GM18505 (cell line): ENCODE results near the gene HNRNPDL.
A peak's percentile ranks its signal among the peaks of the same experiment; 100 is the strongest.

ENCODE experiments used
- ATAC-seq: cut with Tn5 transposase; IDR thresholded peaks from one replicate; pipeline ENCODE4 v1.9.1; 2021; ENCODE audit not compliant: unreplicated experiment
- POLR2A ChIP-seq: IDR thresholded peaks from 4 replicates; pipeline ENCODE4 v1.6.1; 2011; ENCODE audit warnings: borderline replicate concordance; ENCODE audit not compliant: insufficient read depth, insufficient read length; ENCODE audit errors: extremely low read depth

Gene HNRNPDL

DNA sequence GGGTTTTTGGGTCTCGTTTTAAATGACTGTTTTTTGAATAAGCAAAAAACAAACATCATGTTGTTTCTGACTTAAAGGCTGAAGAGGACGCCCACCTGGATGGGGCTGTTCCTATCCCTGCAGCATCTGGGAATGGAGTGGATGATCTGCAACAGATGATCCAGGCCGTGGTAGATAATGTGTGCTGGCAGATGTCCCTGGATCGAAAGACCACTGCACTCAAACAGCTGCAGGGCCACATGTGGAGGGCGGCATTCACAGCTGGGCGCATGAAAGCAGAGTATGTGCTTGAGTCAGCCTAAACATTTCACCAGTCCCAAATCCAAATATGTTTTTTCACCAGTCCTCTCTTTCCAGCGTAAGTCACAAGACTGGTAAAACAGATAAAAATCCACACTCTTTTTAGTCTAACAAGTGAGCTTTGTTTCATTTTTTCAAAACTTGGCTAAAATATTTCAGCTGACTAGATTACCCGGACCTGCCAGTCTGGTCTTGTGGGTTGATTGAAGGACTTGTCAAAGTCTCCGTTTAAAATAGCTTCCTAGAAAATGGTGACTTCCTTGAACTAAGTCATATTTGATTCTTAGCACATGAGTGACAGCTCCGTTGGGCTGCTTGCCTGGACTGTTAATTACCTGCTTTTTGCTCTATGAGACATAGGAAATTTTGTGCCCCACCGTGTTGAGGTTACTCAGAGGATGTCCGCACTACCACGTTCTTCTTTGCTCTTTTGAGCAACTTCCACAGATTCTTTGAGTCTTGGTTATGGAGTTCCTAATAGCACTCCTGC lies 20.9 kb upstream of the HNRNPDL start:
- ATAC-seq, result no peak
- TF ChIP-seq POLR2A, result no peak

DNA sequence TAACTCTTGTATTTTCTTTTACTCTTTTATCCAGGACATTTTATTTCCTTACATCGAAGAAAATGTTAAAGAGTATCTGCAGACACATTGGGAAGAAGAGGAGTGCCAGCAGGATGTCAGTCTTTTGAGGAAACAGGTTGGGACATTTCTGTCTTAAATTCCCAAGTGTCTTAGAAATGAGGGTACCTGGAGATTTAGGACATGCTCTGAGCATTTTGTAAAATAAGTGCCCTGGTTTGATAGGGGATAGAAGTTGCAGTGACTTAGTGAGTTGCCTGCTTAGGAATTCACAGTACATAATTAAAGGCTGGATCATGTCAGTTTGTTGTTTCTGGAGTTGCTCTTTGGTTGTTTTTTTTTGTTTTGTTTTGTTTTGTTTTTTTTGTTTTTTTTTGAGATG lies 17.6 kb upstream of the HNRNPDL start:
- ATAC-seq, result no peak
- no peak for TF ChIP-seq POLR2A

DNA sequence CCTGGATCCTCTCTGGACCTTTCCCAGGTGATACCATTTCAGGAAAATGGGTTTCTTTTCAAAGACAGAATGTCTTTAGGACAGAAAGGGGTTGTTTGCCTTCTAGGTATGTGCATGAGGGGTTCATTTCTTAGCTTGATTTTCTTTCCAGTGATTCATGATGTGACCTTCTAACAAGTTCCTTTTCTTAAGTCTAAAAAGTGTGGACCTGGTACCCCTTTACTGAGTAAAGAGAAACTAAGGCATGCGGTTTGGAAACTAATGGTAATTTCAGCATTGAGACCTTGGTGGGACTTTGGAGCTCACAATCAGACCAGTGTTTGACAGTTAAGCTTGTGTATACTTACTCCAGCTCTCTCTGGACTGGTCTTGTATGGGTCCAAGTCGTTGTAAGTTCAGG lies 8.8 kb upstream of the HNRNPDL start:
- ATAC-seq, result no peak
- TF ChIP-seq POLR2A, result no peak

DNA sequence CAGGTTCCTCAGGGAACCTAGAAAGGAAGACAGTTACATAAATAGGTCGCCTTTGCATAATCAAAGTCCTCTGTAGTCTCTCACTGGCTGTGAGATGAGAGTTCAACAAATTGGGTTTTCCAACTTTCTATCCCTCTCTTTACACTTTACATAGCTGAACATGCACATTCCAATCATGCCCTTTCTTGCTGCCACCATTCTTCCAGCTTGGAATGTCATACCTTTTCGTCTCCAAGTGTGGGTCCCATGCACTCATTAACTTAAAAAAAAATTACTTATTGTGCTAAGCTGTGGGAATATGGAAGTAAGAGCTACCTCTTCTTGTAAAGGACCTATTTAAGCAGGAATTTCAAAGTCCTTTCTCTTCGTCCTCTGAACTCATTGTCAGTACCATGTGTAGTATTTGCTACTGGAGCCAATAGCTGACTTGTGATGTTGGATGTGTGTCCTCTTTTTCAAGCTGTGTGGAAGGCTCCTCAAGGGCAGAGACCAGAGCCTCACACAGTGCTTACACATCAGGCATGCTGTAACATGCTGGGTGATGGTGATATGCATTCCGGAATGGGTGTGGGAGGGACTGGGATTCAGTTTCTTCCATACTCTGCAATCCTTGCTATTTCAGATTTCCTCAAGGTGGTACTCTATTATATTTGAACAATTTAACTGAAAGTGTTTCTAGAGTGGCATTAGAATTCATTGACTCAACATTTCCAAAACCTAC lies 7.2 kb upstream of the HNRNPDL start:
- ATAC-seq, result no peak
- no peak for TF ChIP-seq POLR2A

DNA sequence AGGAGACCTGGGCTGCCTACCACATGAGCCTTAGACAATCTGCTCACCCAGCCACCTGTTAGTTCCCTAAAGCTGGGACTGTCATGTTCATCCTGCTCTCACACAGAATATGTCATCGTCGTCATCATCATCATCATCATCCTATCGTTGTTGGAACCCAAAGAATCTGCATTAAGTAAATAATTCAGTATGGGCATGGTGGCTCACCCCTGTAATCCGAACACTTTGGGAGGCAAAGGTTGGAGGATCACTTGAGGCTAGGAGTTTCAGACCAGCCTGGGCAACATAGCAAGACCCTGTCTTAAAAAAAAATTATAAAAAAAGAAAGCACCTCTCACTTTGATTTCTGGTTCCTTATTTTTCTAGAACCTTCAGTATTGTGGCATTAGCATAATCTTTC lies 6.5 kb upstream of the HNRNPDL start:
- no peak for ATAC-seq
- no peak for TF ChIP-seq POLR2A

DNA sequence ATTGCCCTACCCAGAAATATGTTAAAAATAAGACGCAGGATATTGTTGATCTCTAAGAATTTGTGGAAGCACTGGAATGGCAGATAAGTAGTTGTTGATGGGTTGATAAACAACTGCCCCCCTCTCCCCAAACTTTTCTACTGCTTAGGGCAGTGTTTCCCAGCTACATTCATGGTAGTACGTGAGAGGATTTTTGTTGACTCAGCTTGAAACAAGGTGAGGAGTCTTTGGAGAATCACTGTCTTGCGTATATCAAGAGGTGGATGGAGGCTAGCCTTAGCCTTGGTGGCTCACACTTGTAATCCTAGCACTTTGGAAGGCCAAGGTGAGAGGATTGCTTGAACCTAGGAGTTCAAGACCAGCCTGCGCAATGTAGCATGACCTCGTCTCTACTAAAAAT lies 5.9 kb upstream of the HNRNPDL start:
- ATAC-seq, result no peak
- no peak for TF ChIP-seq POLR2A

DNA sequence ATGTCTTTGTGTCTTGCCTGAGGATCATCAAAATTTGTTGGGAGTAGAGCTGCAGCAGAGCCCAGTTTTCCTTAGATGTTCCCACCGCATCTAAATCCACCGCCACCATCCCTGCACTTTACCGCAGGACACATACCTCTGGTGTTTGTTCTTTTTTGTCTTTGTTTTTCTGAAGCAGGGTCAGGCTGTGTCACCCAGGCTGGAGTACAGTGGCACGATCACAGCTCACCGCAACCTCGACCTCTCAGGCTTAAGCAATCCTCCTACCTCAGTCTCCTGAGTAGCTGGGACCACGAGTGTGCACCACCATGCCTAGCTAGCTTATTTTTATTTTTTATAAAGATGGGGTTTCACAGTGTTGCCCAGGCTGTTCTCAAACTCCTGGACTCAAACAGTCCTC lies 4.7 kb upstream of the HNRNPDL start:
- TF ChIP-seq POLR2A, result no peak
- no peak for ATAC-seq

DNA sequence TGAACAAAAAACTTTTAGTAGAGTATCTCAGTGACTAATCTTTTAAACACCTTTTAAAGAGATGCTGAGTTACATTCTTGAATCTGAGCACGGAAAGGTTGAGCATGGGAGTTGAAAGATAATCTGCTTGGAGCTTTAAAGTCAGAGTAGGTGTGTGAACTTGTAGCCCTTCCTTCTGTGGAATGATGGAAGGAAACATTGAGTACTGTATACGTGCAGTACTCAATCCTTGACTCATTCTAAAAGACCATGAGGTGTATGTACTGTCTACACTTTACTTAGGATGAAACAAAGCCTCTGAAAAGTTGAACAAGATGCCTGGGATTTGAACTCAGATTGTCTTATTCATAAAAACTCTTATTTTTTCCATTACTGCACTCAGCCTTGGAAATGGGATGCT lies 3.5 kb upstream of the HNRNPDL start:
- TF ChIP-seq POLR2A, result no peak
- ATAC-seq, result no peak

DNA sequence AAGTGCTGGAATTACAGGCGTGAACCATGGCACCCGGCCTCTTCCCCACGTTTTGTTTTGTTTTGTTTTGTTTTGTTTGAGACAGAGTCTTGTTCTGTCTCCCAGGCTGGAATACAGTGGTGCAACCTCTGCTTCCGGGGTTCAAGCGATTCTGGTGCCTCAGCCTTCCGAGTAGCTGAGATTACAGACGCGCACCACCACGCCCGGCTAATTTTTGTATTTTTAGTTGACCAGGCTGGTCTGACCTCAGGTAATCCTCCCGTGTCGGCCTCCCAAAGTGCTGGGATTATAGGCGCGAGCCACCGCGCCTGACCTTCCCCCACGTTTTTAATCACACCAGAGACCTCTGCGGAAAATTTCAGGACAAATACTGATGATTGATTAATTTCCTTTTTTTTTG lies 2.3 kb upstream of the HNRNPDL start:
- TF ChIP-seq POLR2A, result no peak
- no peak for ATAC-seq

DNA sequence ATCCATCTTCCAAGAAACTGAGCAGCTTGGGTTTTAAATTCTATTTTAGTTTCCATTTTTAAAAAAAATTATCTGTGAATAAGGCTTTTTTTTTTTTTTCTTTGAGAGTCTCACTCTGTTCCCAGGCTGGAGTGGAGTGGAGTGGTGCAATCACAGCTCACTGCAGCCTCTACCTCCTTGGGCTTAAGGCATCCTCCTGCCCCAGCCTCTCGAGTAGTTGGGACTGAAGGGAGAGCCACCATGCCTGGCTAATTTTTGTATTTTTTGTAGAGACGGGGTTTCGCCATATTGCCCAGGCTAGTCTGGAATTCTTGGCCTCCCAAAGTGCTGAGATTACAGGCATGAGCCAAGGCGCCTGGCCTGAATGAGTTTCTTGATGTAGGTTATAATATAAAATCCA lies 1.6 kb upstream of the HNRNPDL start:
- ATAC-seq, result no peak
- TF ChIP-seq POLR2A, result no peak

DNA sequence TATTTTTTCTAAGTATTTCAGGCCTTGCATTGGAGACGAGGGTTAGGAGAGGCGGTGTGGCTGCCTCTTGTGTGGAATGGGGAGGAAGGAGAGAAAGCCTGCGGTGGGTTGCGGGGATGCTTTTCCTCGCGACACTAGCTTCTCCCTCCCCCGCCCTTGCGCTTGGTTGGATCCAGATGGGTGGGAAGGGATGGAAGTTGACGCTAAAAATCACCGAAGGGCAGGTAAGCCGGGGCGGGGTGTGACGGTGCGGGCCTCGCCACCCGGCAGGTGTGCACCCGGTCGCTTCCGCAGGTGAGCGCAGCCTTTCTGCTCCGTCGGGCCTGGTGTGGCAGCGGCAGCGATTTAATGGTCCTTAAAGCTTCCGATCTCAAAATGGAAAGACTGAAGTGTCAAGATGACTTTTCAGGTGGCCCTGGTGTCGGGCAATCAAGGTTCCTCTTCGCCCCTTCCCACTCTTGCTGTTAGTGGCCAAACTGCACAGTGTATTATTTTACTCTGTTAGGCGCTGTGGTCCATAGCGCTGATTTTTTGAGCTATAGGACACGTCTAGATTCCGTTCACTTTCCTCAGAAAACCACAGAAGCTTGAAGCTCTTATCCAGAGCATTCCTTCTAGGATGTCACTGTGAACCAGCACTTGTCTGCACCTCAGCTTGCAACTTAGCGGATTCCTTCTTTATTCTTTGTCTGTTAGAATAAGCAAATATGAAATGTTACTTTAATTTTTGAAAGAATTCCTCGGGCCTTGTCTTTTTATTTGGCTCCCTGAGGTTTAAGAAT lies 893 bp upstream of the HNRNPDL start:
- no peak for TF ChIP-seq POLR2A
- ATAC-seq, result no peak

DNA sequence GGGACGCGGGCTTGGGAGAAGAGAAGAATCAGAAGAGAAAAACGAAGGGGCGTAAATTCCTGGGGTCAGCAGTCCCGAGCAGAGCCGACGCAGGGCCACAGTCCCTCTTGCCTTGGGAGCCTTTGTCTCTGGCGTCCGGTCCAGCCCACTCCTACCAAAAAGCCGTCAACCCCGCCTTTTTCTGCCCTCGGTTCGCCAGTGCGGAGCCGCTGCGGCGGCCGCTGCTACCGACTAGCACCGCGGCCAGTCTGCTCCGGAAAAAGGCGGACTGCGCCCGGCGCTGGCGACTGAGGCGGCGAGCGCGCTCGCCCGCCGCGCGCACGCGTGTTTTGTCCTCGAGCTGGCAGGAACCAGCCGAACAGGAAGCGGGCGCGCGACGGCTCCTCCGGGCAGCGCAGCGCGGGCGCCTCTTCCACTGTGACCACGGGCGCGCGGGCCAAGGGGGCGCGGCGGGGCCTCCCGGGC lies 502 bp downstream of the HNRNPDL start:
- peak; percentile 19 for ATAC-seq
- TF ChIP-seq POLR2A, result peak; percentile 70

DNA sequence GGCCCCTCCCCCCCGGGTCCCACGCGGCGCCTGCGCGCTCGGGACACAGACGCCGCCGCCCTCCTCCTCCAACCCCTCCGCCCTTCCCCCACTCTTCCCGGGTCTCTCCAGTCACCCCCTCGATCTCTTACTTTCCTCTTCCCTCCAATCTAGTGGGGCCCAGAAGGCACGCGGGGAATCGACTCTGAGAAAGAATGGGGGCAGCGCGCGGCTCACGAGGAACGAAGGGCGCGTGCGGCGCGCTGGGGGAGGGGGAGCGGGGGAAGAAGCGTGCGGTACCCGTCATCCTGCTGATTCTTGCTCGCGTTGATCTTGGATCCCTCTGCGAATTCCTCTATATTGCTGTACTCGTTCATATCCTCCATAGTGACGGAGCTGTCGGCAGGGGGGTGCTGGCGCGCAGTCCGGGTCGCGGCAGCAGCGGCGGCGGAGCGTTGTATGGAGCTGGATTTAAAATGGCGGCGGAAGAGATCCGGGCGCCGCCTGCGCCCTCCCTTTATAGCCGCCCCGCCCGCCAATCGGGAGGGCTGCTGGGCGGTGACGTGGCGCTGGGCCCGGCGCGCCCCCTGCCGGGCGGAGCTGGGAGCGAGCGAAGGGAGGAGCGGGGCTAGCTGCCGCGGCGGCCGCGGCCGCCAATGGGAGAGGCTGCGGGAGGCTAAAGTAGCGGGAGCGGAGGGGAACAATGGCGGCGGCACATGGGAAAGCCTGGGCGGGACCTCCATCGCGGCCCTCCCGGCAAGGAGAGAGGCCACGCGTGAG lies 1.1 kb downstream of the HNRNPDL start:
- peak; percentile 95 for TF ChIP-seq POLR2A
- peak; percentile 54 for ATAC-seq
